GM10266 (cell line): ENCODE data around the gene LSM7.

Experiments used
- DNase-seq: peaks from one replicate; pipeline ENCODE4 v3.0.0; 2012; ENCODE audit errors: extremely low spot score
- TF ChIP-seq, protein P1 (sequence below): IDR thresholded peaks from 2 replicates; pipeline ENCODE4 v1.5.1; 2012; ENCODE audit warnings: mild to moderate bottlenecking, low read depth; ENCODE audit not compliant: control insufficient read depth, insufficient read depth; ENCODE audit errors: missing control alignments

LSM7 gene

DNA sequence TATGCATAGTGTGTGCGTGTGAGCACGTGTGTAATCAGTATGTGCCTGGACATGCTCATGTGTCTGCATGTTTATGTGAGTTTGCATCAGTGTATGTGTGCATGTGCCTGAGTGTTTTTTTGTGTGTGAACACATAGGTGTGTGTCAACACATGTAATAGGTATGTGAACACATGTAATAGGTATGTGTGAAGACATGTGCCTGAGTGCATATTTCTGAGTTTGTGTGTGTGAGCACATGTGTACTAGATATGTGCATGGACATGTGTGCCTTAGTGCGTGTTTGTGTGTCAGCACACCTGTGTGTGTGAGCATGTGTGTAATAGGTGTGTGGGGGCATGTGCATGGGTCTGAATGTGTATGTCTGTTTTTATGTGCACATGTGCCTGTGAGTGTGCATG is 7.5 kb upstream of the LSM7 start:
- TF ChIP-seq, protein P1, sequence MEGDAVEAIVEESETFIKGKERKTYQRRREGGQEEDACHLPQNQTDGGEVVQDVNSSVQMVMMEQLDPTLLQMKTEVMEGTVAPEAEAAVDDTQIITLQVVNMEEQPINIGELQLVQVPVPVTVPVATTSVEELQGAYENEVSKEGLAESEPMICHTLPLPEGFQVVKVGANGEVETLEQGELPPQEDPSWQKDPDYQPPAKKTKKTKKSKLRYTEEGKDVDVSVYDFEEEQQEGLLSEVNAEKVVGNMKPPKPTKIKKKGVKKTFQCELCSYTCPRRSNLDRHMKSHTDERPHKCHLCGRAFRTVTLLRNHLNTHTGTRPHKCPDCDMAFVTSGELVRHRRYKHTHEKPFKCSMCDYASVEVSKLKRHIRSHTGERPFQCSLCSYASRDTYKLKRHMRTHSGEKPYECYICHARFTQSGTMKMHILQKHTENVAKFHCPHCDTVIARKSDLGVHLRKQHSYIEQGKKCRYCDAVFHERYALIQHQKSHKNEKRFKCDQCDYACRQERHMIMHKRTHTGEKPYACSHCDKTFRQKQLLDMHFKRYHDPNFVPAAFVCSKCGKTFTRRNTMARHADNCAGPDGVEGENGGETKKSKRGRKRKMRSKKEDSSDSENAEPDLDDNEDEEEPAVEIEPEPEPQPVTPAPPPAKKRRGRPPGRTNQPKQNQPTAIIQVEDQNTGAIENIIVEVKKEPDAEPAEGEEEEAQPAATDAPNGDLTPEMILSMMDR: no peak
- no peak for DNase-seq

DNA sequence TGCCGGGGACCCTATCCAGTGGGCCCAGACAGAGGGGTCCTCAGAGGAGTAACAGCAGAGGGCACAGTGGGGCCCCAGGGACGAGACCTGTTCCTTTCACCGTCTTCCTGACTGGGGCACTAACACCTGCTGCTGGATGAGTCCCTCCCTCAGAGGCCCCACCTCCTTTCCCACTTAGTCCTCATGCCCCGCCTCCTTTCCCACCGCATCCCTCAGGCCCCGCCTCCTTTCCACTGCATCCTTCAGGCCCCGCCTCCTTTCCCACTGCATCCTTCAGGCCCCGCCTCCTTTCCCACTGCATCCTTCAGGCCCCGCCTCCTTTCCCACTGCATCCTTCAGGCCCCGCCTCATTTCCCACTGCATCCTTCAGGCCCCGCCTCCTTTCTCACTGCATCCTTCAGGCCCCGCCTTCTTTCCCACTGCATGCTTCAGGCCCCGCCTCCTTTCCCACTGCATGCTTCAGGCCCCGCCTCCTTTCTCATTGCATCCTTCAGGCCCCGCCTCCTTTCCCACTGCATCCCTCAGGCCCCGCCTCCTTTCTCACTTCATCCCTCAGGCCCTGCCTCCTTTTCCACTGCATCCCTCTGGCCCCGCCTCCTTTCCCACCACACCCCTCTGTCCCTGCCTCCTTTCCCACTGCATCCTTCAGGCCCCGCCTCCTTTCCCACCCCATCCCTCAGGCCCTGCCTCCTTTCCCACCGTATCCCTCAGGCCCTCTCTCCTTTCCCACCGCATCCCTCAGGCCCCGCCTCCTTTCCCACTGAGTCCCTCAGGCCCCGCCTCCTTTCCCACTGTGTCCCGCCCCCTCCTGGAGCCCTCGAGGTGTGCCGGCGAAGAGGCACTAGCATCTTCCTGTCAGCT is 6.8 kb upstream of the LSM7 start:
- DNase-seq: no peak
- TF ChIP-seq, protein P1: no peak

DNA sequence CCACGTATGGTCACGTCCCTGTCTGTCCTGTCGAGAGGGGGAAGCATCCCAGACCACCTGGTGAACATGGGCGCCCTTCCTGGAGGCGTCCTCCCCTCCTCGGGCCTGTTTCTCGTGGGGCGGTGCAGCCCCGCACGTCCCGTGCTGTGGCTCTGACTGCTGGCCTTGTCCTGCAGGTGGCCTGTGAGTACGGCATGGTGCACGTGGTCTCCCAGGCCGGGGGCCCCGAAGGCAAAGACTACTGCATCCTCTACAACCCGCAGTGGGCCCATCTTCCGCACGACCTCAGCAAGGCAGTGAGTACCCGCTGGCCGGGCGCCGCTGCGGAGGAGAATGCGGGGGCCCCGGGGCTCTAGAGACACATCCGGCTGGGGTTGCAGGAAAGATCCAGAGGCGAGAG is 6.0 kb upstream of the LSM7 start:
- no peak for DNase-seq
- TF ChIP-seq, protein P1: no peak

DNA sequence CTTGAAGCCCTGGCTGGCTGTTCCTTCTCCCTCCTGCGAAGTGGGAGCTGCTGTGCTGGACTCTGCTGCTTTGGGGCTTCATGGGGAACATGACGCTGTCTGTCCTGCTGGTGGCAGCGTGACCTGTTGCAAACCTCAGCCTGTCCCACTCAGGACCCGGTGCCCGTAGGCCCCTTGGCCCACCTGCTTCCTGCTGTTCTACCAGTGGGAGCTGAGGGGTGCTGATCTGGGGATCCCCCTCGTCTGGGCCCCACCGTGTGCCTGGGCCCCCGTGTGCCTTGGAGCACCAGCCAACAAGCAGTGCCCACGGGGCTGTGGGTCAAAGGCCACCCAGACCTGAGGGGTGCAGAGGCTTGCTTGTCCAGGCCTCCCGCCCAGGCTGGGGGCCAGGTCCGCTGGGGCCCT is 5.4 kb upstream of the LSM7 start:
- DNase-seq: no peak
- TF ChIP-seq, protein P1: no peak

DNA sequence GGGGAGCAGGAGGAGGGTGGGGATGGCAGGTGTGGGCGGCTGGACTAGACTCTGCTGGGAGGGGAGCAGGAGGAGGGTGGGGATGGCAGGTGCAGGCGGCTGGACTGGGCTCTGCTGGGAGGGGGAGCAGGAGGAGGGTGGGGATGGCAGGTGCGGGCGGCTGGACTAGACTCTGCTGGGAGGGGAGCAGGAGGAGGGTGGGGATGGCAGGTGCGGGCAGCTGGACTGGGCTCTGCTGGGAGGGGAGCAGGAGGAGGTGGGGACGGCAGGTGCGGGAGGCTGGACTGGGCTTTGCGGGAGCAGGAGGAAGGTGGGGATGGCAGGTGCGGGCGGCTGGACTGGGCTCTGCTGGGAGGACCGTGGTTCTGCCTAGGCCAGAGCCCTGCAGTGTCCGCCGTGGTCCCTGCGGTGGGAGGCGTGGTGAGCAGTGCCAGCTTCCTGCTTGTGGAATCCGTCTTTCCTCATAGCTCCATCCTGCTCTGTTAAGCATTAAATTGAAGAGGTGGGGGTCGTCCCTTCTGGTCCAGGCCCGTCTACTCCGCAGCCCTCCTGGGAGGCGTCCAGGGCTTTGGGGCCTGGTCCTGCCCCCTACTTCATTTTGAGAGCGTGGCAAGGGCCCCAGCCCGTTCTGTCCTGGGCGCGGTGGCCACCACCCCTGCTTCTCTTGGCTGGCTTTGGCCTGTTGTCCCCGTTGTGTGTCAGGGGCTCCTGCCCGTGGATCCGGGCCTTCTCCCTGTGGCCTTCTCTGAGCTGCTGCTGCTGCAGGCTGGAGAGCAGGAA is 4.8 kb upstream of the LSM7 start:
- TF ChIP-seq, protein P1: no peak

DNA sequence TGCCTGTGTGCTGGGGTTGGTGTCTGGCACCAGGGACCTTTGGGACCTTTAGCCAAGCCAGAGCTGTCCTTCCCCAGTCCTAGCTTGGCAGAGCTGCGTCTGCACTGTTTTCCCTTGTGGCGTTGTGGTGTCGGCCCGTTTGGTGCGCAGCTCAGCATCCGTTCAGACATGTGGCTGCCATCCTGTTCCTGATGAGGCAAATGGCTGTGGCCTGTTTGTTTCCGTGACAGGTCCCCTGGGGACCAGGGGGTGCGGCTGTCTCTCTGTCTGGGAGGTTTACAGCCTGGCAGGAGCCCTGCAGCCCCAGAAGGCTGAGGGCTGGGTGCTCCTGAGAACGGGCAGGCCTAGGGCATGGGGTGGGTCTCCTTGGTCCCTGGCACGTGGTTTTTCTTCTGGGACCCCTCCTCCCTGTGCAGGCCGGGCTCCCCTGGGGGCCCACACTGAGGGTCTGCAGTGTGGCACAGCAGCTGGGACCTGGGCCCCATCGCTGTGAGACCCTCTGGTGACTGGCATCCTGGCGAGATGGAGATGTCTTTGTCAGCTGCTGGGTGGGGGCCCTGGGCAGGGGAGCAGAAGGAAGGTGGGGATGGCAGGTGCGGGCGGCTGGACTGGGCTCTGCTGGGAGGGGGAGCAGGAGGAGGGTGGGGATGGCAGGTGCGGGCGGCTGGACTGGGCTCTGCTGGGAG is 4.1 kb upstream of the LSM7 start:
- TF ChIP-seq, protein P1: no peak
- DNase-seq: peak; percentile 77

More for the DNA sequence above, 4.8 kb upstream of the LSM7 start:
- DNase-seq: no peak
